Ovary (tissue), 3 donors: ENCODE results near the gene NELFB.

Experiments
- CTCF ChIP-seq, 3 donors: fragments of 450-650 bp in 2 of 3; fragments of 200-600 bp in 1 of 3; IDR thresholded peaks; one replicate each; pipeline versions ENCODE4 v1.5.1 to v1.8.0; 2016 to 2022; ENCODE audit warnings: antibody characterized with exemption in 3 of 3, mild to moderate bottlenecking in 1 of 3
- POLR2A ChIP-seq: fragments of 450-650 bp; IDR thresholded peaks from one replicate; pipeline ENCODE4 v1.6.1; 2017; ENCODE audit warnings: antibody characterized with exemption, mild to moderate bottlenecking, moderate library complexity
- donor health status: DM: no; HTN: no; CAD: no.

GRCh38 chr9:137245450-137246421 is 9.4 kb upstream of the NELFB start:
- TF ChIP-seq CTCF (IDR thresholded peaks at IDR 0.05) (no peak), POLR2A (no peak)
